HCT116 (cell line): ENCODE measurements around the gene EFR3B. TPM values are rescaled to one million over a fixed set of nuclear protein-coding genes. Genes with fewer than 3 reads are reported as not detected.

Experiments
- ATAC-seq: fragments of 200-7000 bp; cut with Tn5 transposase; 2 replicates; pipeline ENCODE4 v1.9.1; 2020; ENCODE audit warnings: mild to moderate bottlenecking, moderate library complexity
- BruUV-seq: library from RNA; stranded (reverse); fragments of 400-500 nt; replicated peaks from 2 replicates; lab custom pipeline; 2021; lab: Mats Ljungman, UMichigan
- CTCF ChIA-PET: fragments of 300-600 bp; sonication (Branson Sonifier 250); formaldehyde crosslinking; loops from one replicate; lab custom pipeline; 2021; ENCODE audit warnings: antibody characterized with exemption; lab: Charles Lee
- POLR2A ChIA-PET: fragments of 300-600, 350-600 bp; sonication (Branson Sonifier 250); formaldehyde crosslinking; loops from one replicate; lab custom pipeline; 2021; ENCODE audit warnings: antibody characterized with exemption; lab: Charles Lee
- RAD21 ChIA-PET, 2 experiments: fragments of 300-600 bp; sonication (Branson Sonifier 250); formaldehyde crosslinking; loops; one replicate each; lab custom pipeline; 2023; ENCODE audit warnings: low total read pairs in 2 of 2; ENCODE audit not compliant: uncharacterized antibody in 2 of 2, unreplicated experiment in 2 of 2, low non-redundant PET in 1 of 2; lab: Charles Lee
- DNase-seq: peaks from one replicate; pipeline ENCODE4 v3.0.0-alpha.2; 2010; ENCODE audit warnings: low read depth, low spot score
- H2AFZ ChIP-seq: fragments of 200-600 bp; shearing (Covaris generic), sonication (generic); 2 replicates; pipeline ENCODE4 v1.6.1; 2017; ENCODE audit warnings: low read depth, mixed run types, mixed read lengths, antibody characterized with exemption, low read length; ENCODE audit not compliant: poor library complexity, severe bottlenecking
- H3K27ac ChIP-seq: 2 replicates; pipeline ENCODE4 v1.5.1; 2012; ENCODE audit warnings: low read depth, low read length
- H3K27me3 ChIP-seq: fragments of 200-600 bp; sonication (generic); 2 replicates; pipeline ENCODE4 v1.6.1; 2016; ENCODE audit warnings: mixed run types, low read length, mixed read lengths; ENCODE audit not compliant: insufficient read depth
- H3K36me3 ChIP-seq, 2 experiments: fragments of 200-500 bp in 1 of 2; fragments of 200-600 bp in 1 of 2; sonication (Bioruptor generic) in 1 of 2; sonication (generic) in 1 of 2; 2 replicates each; pipeline versions ENCODE4 v1.5.1 to v1.6.1; 2014 to 2016; ENCODE audit warnings: low read length in 2 of 2, inconsistent platforms in 1 of 2, mixed read lengths in 1 of 2, mixed run types in 1 of 2; ENCODE audit not compliant: insufficient read depth in 2 of 2, control insufficient read depth in 1 of 2
- H3K4me1 ChIP-seq, 2 experiments: fragments of 200-600 bp in 1 of 2; sonication (generic) in 1 of 2; 2 replicates each; pipeline versions ENCODE4 v1.5.1 to v1.6.1; 2012 to 2017; ENCODE audit warnings: low read length in 2 of 2, inconsistent platforms in 1 of 2, mild to moderate bottlenecking in 1 of 2, mixed read lengths in 1 of 2, mixed run types in 1 of 2, moderate library complexity in 1 of 2; ENCODE audit not compliant: insufficient read depth in 2 of 2, control insufficient read depth in 1 of 2
- H3K4me2 ChIP-seq: fragments of 200-600 bp; sonication (generic); 2 replicates; pipeline ENCODE4 v1.6.1; 2017; ENCODE audit warnings: mixed run types, low read length, mixed read lengths
- H3K4me3 ChIP-seq, 2 experiments: fragments of 200-600 bp in 1 of 2; sonication (generic) in 1 of 2; replicated peaks in 1 of 2; 2 replicates each; pipeline ENCODE4 v1.5.1; 2011 to 2016; ENCODE audit warnings: low read length in 2 of 2, control low read depth in 1 of 2, low read depth in 1 of 2, mild to moderate bottlenecking in 1 of 2, mixed read lengths in 1 of 2, mixed run types in 1 of 2
- H3K79me2 ChIP-seq: fragments of 200-600 bp; sonication (generic); 2 replicates; pipeline ENCODE4 v1.6.1; 2017; ENCODE audit warnings: mild to moderate bottlenecking, mixed run types, low read length, moderate library complexity, mixed read lengths; ENCODE audit not compliant: insufficient read depth
- H3K9ac ChIP-seq: fragments of 200-600 bp; sonication (generic); 2 replicates; pipeline ENCODE4 v1.6.1; 2016; ENCODE audit warnings: low read length, mixed read lengths
- H3K9me2 ChIP-seq: fragments of 200-600 bp; sonication (generic), shearing (Covaris generic); 2 replicates; pipeline ENCODE4 v1.6.1; 2017; ENCODE audit warnings: mixed run types, mild to moderate bottlenecking, moderate library complexity; ENCODE audit not compliant: insufficient read depth
- H3K9me3 ChIP-seq, 2 experiments: fragments of 200-500 bp in 1 of 2; fragments of 200-600 bp in 1 of 2; sonication (Bioruptor generic) in 1 of 2; sonication (generic) in 1 of 2; 2 replicates each; pipeline ENCODE4 v1.6.1; 2014 to 2017; ENCODE audit warnings: low read length in 2 of 2, mixed read lengths in 2 of 2, inconsistent platforms in 1 of 2, low read depth in 1 of 2, mild to moderate bottlenecking in 1 of 2, mixed run types in 1 of 2, moderate library complexity in 1 of 2; ENCODE audit not compliant: control insufficient read depth in 1 of 2, insufficient read depth in 1 of 2
- H4K20me1 ChIP-seq: fragments of 200-600 bp; sonication (generic), shearing (Covaris generic); 2 replicates; pipeline ENCODE4 v1.6.1; 2017; ENCODE audit warnings: mixed run types, mild to moderate bottlenecking, moderate library complexity; ENCODE audit not compliant: insufficient read depth
- EGR1 ChIP-seq: IDR thresholded peaks from 2 replicates; pipeline ENCODE4 v1.6.1; 2012; ENCODE audit warnings: low read depth
- EZH2phosphoT487 ChIP-seq: fragments of 200-600 bp; IDR thresholded peaks from 2 replicates; pipeline ENCODE4 v1.6.1; 2018; ENCODE audit warnings: antibody characterized with exemption, borderline replicate concordance
- JUND ChIP-seq: IDR thresholded peaks from 2 replicates; pipeline ENCODE4 v1.6.1; 2012
- RAD21 ChIP-seq: IDR thresholded peaks from 2 replicates; pipeline ENCODE4 v1.6.1; 2012; ENCODE audit warnings: low read depth, mild to moderate bottlenecking
- SIN3A ChIP-seq: IDR thresholded peaks from 2 replicates; pipeline ENCODE4 v1.6.1; 2012; ENCODE audit warnings: low read depth
- SRF ChIP-seq: IDR thresholded peaks from 2 replicates; pipeline ENCODE4 v1.6.1; 2012; ENCODE audit warnings: low read depth
- ZNF274 ChIP-seq: fragments of 200-500 bp; sonication (Bioruptor generic); IDR thresholded peaks from 2 replicates; pipeline ENCODE4 v1.6.1; 2014; ENCODE audit warnings: mild to moderate bottlenecking, low read depth, low read length, inconsistent platforms
- intact Hi-C: fragments of 100-400 bp; cut with micrococcal nuclease; formaldehyde crosslinking; loops from 2 replicates; pipeline ENCODE4 v1.10.0; 2022
- total RNA-seq: library from RNA; stranded (reverse); gene quantifications from one replicate; pipeline ENCODE4 v1.2.1, GENCODE V29; 2021; ENCODE audit not compliant: unreplicated experiment
- TF ChIP-seq, protein P1 (sequence below), 3 experiments: fragments of 200-600 bp in 1 of 3; sonication (generic) in 1 of 3; IDR thresholded peaks in 2 of 3; conservative IDR thresholded peaks in 1 of 3; 2 replicates each; pipeline ENCODE4 v1.5.1; 2012 to 2017; ENCODE audit warnings: low read depth in 2 of 3, low read length in 2 of 3, antibody characterized with exemption in 1 of 3, borderline replicate concordance in 1 of 3, control low read depth in 1 of 3, mild to moderate bottlenecking in 1 of 3, mixed read lengths in 1 of 3, mixed run types in 1 of 3, moderate library complexity in 1 of 3; ENCODE audit not compliant: insufficient read depth in 1 of 3

Gene EFR3B
- total RNA-seq, 1 experiment from 2014 or later: 0.96 TPM

DNA sequence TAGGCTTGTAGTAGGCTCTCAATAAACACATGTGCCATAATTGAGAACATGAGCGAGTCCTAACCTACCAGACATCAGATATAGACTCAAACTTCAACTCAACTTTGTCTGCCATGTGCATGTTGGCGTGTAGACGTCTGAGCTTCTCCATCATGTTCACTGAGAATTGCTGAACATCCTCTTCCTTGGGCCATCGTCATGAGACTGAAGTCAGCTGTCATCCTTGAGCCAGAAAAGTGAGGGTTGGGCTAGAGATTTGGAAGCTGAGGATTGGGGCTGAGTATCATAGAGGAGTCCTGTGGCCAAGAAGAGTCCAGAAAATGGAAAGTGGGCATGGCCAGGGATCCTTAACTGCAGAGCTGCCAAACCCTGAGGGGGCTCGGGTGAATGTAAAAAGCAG, 7.8 kb upstream of the EFR3B start:
- RAD21 ChIA-PET: no interaction called here

DNA sequence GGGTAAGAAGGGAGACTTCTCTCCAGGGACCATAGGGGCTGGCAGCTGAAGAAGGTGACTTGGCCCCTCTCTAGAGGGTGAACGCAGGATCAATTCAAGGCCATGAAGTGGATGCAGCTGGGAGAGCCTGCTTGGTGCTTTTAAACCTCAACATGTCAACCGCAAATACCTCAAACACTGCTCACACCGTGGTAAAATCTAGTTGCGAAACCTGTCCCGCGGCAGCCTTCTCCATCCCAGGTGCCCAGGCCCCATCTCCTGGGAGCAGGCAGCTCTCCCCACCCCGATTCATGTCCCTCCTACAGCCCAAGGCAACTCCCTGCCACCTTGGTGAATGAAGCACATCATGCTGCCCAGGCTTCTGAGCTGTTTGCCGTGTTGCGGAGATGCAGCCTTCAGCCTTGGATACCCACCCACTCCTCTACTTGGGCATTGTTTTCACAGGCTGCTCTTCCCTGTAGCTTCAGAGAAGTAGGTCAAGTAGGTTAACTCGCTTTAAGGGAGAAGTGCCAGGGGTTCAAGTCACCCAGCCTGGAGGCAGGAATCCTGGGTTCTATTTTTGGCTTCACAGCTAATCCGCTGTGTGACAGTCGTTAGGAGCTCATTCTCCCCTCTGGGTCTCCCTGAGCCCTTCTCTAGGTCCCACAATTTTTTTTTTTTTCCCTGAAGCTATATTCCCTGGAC, 6.2 kb upstream of the EFR3B start:
- RAD21 ChIA-PET: no interaction called here

More for the DNA sequence above, 7.8 kb upstream of the EFR3B start:
- no peak for ATAC-seq
- Histone ChIP-seq H3K4me1 (peaks cover 0 to 6% of the 10 kb centered on the region in 2 experiments; a peak in 1 of 4 replicates), H2AFZ (no peak overlapping the region), H3K27ac (no peak overlapping the region), H4K20me1 (no peaks in the 10 kb centered on the region), H3K9ac (no peak overlapping the region), H3K27me3 (no peaks in the 10 kb centered on the region), H3K9me2 (no peaks in the 10 kb centered on the region), H3K36me3 (no peaks in the 10 kb centered on the region), H3K79me2 (no peaks in the 10 kb centered on the region), H3K4me2 (no peak overlapping the region), H3K4me3 (no peak overlapping the region), H3K9me3 (no peaks in the 10 kb centered on the region)
- TF ChIP-seq, protein P1, sequence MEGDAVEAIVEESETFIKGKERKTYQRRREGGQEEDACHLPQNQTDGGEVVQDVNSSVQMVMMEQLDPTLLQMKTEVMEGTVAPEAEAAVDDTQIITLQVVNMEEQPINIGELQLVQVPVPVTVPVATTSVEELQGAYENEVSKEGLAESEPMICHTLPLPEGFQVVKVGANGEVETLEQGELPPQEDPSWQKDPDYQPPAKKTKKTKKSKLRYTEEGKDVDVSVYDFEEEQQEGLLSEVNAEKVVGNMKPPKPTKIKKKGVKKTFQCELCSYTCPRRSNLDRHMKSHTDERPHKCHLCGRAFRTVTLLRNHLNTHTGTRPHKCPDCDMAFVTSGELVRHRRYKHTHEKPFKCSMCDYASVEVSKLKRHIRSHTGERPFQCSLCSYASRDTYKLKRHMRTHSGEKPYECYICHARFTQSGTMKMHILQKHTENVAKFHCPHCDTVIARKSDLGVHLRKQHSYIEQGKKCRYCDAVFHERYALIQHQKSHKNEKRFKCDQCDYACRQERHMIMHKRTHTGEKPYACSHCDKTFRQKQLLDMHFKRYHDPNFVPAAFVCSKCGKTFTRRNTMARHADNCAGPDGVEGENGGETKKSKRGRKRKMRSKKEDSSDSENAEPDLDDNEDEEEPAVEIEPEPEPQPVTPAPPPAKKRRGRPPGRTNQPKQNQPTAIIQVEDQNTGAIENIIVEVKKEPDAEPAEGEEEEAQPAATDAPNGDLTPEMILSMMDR (IDR thresholded peaks at IDR 0.05 in 2 of 3, conservative IDR thresholded peaks at IDR 0.05 in 1 of 3; ENCODE audit: borderline replicate concordance in 1 of 3, insufficient read depth in 1 of 3, low read depth in 2 of 3, low read length in 2 of 3): no peak
- no peak for TF ChIP-seq SRF
- TF ChIP-seq SIN3A: no peak
- TF ChIP-seq EZH2phosphoT487: no peak
- TF ChIP-seq JUND: no peak
- POLR2A ChIA-PET: no interaction called here
- intact Hi-C loops: no loop called here
- CTCF ChIA-PET: no interaction called here
- no peak for DNase-seq
- BruUV-seq: no TSS peak

More for the DNA sequence above, 6.2 kb upstream of the EFR3B start:
- H3K9ac ChIP-seq: no peak overlapping the region
- no peaks in the 10 kb centered on the region for H3K9me2 ChIP-seq
- no peaks in the 10 kb centered on the region for H3K27me3 ChIP-seq
- POLR2A ChIA-PET: interaction anchor here (0.7 kb wide), 1 partner anchor 206 kb away, joined by 3 read pairs; no protein-coding TSS in a partner anchor
- H3K27ac ChIP-seq: no peak overlapping the region
- no peaks in the 10 kb centered on the region; a peak in 1 of 4 replicates for H3K4me1 ChIP-seq
- H4K20me1 ChIP-seq: no peaks in the 10 kb centered on the region
- no peaks in the 10 kb centered on the region for H3K79me2 ChIP-seq
- no peak overlapping the region for H3K4me3 ChIP-seq
- no peaks in the 10 kb centered on the region for H3K36me3 ChIP-seq
- H2AFZ ChIP-seq: no peak overlapping the region
- BruUV-seq: no TSS peak
- CTCF ChIA-PET: no interaction called here
- TF ChIP-seq RAD21: no peak
- no peak for TF ChIP-seq EGR1
- TF ChIP-seq EZH2phosphoT487: no peak
- no peak for TF ChIP-seq ZNF274
- no peak for TF ChIP-seq SIN3A
- intact Hi-C loops: no loop called here
- no peaks in the 10 kb centered on the region for H3K9me3 ChIP-seq
- DNase-seq: no peak
- ATAC-seq: no peak
- no peak overlapping the region for H3K4me2 ChIP-seq
